Epidermal melanocyte (primary cell): Measurements from ENCODE around the gene SH3D21.

Source experiments
- DNase-seq: peaks from one replicate; pipeline ENCODE4 v3.0.0; 2011; ENCODE audit warnings: low spot score; ENCODE audit not compliant: insufficient read length

Gene SH3D21

GRCh38 chr1:36306210-36306901, at the start of gene SH3D21:
TSS of gene SH3D21 (plus strand) at chr1:36306368. CDS start at chr1:36306421, 53 bp downstream.
- no peak for DNase-seq

GRCh38 chr1:36256558-36257374, 49.4 kb upstream of the SH3D21 start:
- no peak for DNase-seq

- no peak for DNase-seq
These were observed 48.8 kb upstream of the SH3D21 start for GRCh38 chr1:36257375-36257767.

- no peak for DNase-seq
These were observed 47.2 kb upstream of the SH3D21 start for GRCh38 chr1:36258960-36259344.

- DNase-seq: no peak
These were observed 37.2 kb upstream of the SH3D21 start for GRCh38 chr1:36268981-36269380.

- DNase-seq: no peak
These were observed 36.7 kb upstream of the SH3D21 start for GRCh38 chr1:36269408-36269838.

GRCh38 chr1:36273024-36273423, 33.1 kb upstream of the SH3D21 start:
- DNase-seq: no peak

- no peak for DNase-seq
These were observed 32.0 kb upstream of the SH3D21 start for GRCh38 chr1:36274201-36274600.

- no peak for DNase-seq
These were observed 29.5 kb upstream of the SH3D21 start for GRCh38 chr1:36276688-36277087.

GRCh38 chr1:36279110-36279788, 26.9 kb upstream of the SH3D21 start:
- no peak for DNase-seq

- no peak for DNase-seq
These were observed 26.3 kb upstream of the SH3D21 start for GRCh38 chr1:36279789-36280296.

- no peak for DNase-seq
These were observed 22.1 kb upstream of the SH3D21 start for GRCh38 chr1:36284061-36284460.

GRCh38 chr1:36284517-36284916, 21.7 kb upstream of the SH3D21 start:
- DNase-seq: no peak

GRCh38 chr1:36285443-36286101, 20.6 kb upstream of the SH3D21 start:
- DNase-seq: peak; percentile 84

GRCh38 chr1:36286802-36287201, 19.4 kb upstream of the SH3D21 start:
- DNase-seq: no peak

- no peak for DNase-seq
These were observed 18.6 kb upstream of the SH3D21 start for GRCh38 chr1:36287595-36287994.

- no peak for DNase-seq
These were observed 10.8 kb upstream of the SH3D21 start for GRCh38 chr1:36295390-36295789.

GRCh38 chr1:36297062-36297461, 9.1 kb upstream of the SH3D21 start:
- DNase-seq: no peak

GRCh38 chr1:36298640-36299039, 7.5 kb upstream of the SH3D21 start:
- DNase-seq: no peak

- DNase-seq: no peak
These were observed 5.6 kb upstream of the SH3D21 start for GRCh38 chr1:36300526-36300925.

GRCh38 chr1:36301220-36301619, 4.9 kb upstream of the SH3D21 start:
- DNase-seq: peak; percentile 51
